Measurements from ENCODE around the gene IGSF8. TPM values are rescaled to one million over a fixed set of nuclear protein-coding genes. Genes with fewer than 3 reads are reported as not detected.

The IGSF8 gene
- polyA plus RNA-seq, 1 donor from 2014 or later, result 27.3 TPM

DNA sequence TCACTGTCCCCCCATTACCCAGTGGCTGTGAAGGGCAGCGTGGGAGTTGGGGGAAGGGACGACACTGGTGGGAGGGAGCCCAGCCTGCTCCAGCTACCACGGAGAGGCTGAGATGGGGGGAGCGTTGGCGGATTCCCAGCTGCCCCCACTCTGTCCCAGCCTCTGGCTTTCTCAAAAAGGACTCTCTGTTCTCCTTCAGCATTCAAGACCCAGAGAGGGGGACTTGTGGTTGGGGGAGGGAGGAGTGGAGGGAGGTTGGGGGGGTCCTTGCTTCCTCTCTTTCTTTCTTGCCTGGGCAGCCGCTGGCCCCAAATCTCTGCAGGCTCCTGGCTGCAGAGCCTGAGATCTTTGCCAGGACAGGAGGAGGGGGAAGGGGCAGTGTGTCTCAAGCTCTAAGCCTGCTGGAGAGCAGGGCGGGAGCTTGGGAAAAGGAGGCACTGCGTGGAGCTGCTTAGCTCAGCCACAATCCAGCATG, 19.3 kb upstream of the IGSF8 start:
- Histone ChIP-seq H3K9ac (ENCODE audit: low read length) (no peak overlapping the region), H3K4me3 (ENCODE audit: low read length) (no peak overlapping the region), H4K20me1 (ENCODE audit: insufficient read depth) (no peaks in the 10 kb centered on the region), H3K4me2 (ENCODE audit: low read length) (no peak overlapping the region), H3F3A (ENCODE audit: insufficient read depth, low read length, poor library complexity, severe bottlenecking) (no peaks in the 10 kb centered on the region), H2AFZ (ENCODE audit: low read depth, low read length) (no peak overlapping the region), H3K27ac (ENCODE audit: low read length) (no peak overlapping the region), H3K36me3 (ENCODE audit: insufficient read depth, low read length) (no peaks in the 10 kb centered on the region), H3K79me2 (replicated peaks; ENCODE audit: insufficient read depth, low read length) (no peaks in the 10 kb centered on the region), H3K27me3 (ENCODE audit: insufficient read depth, low read depth, low read length) (no peaks in the 10 kb centered on the region), H3K9me2 (ENCODE audit: insufficient read depth, low read length) (no peaks in the 10 kb centered on the region), H3K9me3 (ENCODE audit: low read length) (no peaks in the 10 kb centered on the region)
- no peak for TF ChIP-seq TAF1 (IDR thresholded peaks at IDR 0.05; ENCODE audit: low read depth)

- no peak overlapping the region for H3K27ac ChIP-seq (ENCODE audit: low read length)
- no peak overlapping the region for H3K9ac ChIP-seq (ENCODE audit: low read length)
- no peaks in the 10 kb centered on the region for H3K36me3 ChIP-seq (ENCODE audit: insufficient read depth, low read length)
- no peak overlapping the region for H2AFZ ChIP-seq (ENCODE audit: low read depth, low read length)
- H3K4me3 ChIP-seq (ENCODE audit: low read length), result no peak overlapping the region
- TF ChIP-seq EZH2 (IDR thresholded peaks at IDR 0.05; ENCODE audit: borderline replicate concordance, insufficient read depth, low read length, poor library complexity, severe bottlenecking) (no peak), REST (IDR thresholded peaks at IDR 0.05; ENCODE audit: borderline replicate concordance) (no peak), EP300 (conservative IDR thresholded peaks at IDR 0.05; ENCODE audit: poor library complexity, severe bottlenecking) (no peak), RAD21 (conservative IDR thresholded peaks at IDR 0.05) (no peak), POLR2AphosphoS5 (IDR thresholded peaks at IDR 0.05) (no peak), CTCF (IDR thresholded peaks at IDR 0.05; ENCODE audit: poor library complexity, severe bottlenecking) (no peak), SMC3 (conservative IDR thresholded peaks at IDR 0.05; ENCODE audit: poor library complexity) (no peak), TAF1 (IDR thresholded peaks at IDR 0.05; ENCODE audit: low read depth) (no peak), MXI1 (conservative IDR thresholded peaks at IDR 0.05; ENCODE audit: poor library complexity, severe bottlenecking) (no peak)
- no peaks in the 10 kb centered on the region for H3F3A ChIP-seq (ENCODE audit: insufficient read depth, low read length, poor library complexity, severe bottlenecking)
- H3K27me3 ChIP-seq (ENCODE audit: insufficient read depth, low read depth, low read length), result no peaks in the 10 kb centered on the region
- no peaks in the 10 kb centered on the region for H3K9me3 ChIP-seq (ENCODE audit: low read length)
- no peaks in the 10 kb centered on the region for H4K20me1 ChIP-seq (ENCODE audit: insufficient read depth)
- no peaks in the 10 kb centered on the region for H3K79me2 ChIP-seq (replicated peaks; ENCODE audit: insufficient read depth, low read length)
- no peak overlapping the region for H3K4me2 ChIP-seq (ENCODE audit: low read length)
- H3K9me2 ChIP-seq (ENCODE audit: insufficient read depth, low read length), result no peaks in the 10 kb centered on the region
Measured at GRCh38 chr1:160117300-160117699, 18.9 kb upstream of the IGSF8 start.
